ENCODE measurements around the gene PNPLA1. TPM values are rescaled to one million over a fixed set of nuclear protein-coding genes. Genes with fewer than 3 reads are reported as not detected.

The PNPLA1 gene
- total RNA-seq, 1 experiment from 2014 or later, result not detected

DNA sequence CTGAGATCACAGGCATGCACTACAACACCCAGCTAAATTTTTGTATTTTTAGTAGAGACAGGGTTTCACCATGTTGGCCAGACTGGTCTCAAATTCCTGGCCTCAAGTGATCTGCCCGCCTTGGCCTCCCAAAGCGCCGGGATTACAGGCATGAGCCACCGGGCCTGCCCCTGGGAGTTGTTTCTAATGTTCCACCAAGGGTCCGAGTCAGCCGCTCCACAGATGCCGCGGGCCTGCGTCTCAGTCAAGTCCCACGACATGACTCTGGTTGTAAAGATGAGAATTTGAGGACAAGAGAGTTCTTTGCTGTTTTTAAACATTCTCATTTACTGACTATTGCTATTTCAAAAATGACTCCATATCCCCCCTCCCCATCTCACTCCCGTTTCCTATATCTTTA is 36.0 kb downstream of the PNPLA1 start:
- Histone ChIP-seq H3K27ac (ENCODE audit: low read length) (no peak overlapping the region), H3K36me3 (ENCODE audit: control insufficient read depth, insufficient read depth, low read length) (no peaks in the 10 kb centered on the region), H3K27me3 (ENCODE audit: control insufficient read depth, insufficient read depth, low read length) (no peaks in the 10 kb centered on the region), H3K4me1 (ENCODE audit: control insufficient read depth, insufficient read depth, low read length) (no peaks in the 10 kb centered on the region), H3K9me3 (ENCODE audit: control insufficient read depth, insufficient read depth, low read depth, low read length) (no peaks in the 10 kb centered on the region), H3K4me3 (ENCODE audit: low read depth in 2 of 2, low read length in 2 of 2) (no peak overlapping the region)
- intact Hi-C loops (cut with micrococcal nuclease; ENCODE audit: unreplicated experiment), result no loop called here
- CTCF ChIA-PET, result no interaction called here
- in situ Hi-C loops (cut with HindIII; ENCODE audit: low pct_unique_long_range_greater_than_20kb, low sequenced_read_pairs), result no loop called here
- no TSS peak for BruUV-seq (replicated peaks)
- TF ChIP-seq, protein P1, sequence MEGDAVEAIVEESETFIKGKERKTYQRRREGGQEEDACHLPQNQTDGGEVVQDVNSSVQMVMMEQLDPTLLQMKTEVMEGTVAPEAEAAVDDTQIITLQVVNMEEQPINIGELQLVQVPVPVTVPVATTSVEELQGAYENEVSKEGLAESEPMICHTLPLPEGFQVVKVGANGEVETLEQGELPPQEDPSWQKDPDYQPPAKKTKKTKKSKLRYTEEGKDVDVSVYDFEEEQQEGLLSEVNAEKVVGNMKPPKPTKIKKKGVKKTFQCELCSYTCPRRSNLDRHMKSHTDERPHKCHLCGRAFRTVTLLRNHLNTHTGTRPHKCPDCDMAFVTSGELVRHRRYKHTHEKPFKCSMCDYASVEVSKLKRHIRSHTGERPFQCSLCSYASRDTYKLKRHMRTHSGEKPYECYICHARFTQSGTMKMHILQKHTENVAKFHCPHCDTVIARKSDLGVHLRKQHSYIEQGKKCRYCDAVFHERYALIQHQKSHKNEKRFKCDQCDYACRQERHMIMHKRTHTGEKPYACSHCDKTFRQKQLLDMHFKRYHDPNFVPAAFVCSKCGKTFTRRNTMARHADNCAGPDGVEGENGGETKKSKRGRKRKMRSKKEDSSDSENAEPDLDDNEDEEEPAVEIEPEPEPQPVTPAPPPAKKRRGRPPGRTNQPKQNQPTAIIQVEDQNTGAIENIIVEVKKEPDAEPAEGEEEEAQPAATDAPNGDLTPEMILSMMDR (IDR thresholded peaks at IDR 0.05), result no peak
- TF ChIP-seq TCF7L2 (IDR thresholded peaks at IDR 0.05; ENCODE audit: low read depth, low read length) (no peak), POLR2AphosphoS5 (IDR thresholded peaks at IDR 0.05; ENCODE audit: low read depth, low read length) (no peak), SIN3A (IDR thresholded peaks at IDR 0.05; ENCODE audit: borderline replicate concordance, insufficient read depth, low read depth, low read length) (no peak)
- TF ChIP-seq, protein P2, sequence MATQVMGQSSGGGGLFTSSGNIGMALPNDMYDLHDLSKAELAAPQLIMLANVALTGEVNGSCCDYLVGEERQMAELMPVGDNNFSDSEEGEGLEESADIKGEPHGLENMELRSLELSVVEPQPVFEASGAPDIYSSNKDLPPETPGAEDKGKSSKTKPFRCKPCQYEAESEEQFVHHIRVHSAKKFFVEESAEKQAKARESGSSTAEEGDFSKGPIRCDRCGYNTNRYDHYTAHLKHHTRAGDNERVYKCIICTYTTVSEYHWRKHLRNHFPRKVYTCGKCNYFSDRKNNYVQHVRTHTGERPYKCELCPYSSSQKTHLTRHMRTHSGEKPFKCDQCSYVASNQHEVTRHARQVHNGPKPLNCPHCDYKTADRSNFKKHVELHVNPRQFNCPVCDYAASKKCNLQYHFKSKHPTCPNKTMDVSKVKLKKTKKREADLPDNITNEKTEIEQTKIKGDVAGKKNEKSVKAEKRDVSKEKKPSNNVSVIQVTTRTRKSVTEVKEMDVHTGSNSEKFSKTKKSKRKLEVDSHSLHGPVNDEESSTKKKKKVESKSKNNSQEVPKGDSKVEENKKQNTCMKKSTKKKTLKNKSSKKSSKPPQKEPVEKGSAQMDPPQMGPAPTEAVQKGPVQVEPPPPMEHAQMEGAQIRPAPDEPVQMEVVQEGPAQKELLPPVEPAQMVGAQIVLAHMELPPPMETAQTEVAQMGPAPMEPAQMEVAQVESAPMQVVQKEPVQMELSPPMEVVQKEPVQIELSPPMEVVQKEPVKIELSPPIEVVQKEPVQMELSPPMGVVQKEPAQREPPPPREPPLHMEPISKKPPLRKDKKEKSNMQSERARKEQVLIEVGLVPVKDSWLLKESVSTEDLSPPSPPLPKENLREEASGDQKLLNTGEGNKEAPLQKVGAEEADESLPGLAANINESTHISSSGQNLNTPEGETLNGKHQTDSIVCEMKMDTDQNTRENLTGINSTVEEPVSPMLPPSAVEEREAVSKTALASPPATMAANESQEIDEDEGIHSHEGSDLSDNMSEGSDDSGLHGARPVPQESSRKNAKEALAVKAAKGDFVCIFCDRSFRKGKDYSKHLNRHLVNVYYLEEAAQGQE (IDR thresholded peaks at IDR 0.05; ENCODE audit: insufficient read depth in 1 of 2, low read depth in 2 of 2, low read length in 1 of 2), result no peak
- DNase-seq (ENCODE audit: low read depth, low spot score), result no peak
- POLR2A ChIA-PET, result no interaction called here
- ATAC-seq, result no peak

DNA sequence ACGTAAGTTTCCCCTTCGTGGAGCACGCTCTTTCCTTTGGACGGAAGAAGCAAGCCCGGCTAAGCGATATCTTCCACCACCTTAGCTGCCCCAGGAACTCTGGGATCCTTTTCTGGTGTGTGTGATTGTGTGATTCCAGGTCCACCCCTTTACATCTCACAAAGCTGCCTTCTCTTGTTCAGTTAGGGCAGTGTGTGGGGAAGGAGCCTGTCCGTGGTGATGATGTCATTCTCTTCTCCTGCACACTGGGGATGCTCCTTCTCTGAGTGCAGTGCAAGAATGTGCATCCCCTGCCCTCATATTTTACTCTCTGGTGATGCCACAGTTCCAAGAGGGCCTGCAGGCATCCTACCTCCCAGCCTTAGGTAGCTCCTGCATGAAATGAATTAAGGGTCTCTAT is 36.5 kb downstream of the PNPLA1 start:
- Histone ChIP-seq H3K9me3 (ENCODE audit: control insufficient read depth, insufficient read depth, low read depth, low read length) (no peaks in the 10 kb centered on the region), H3K27ac (ENCODE audit: low read length) (no peak overlapping the region), H3K36me3 (ENCODE audit: control insufficient read depth, insufficient read depth, low read length) (no peaks in the 10 kb centered on the region), H3K27me3 (ENCODE audit: control insufficient read depth, insufficient read depth, low read length) (no peaks in the 10 kb centered on the region), H3K4me3 (ENCODE audit: low read depth in 2 of 2, low read length in 2 of 2) (no peak overlapping the region), H3K4me1 (ENCODE audit: control insufficient read depth, insufficient read depth, low read length) (no peaks in the 10 kb centered on the region)
- TF ChIP-seq, protein P2 (IDR thresholded peaks at IDR 0.05; ENCODE audit: insufficient read depth in 1 of 2, low read depth in 2 of 2, low read length in 1 of 2), result no peak
- TF ChIP-seq POLR2AphosphoS5 (IDR thresholded peaks at IDR 0.05; ENCODE audit: low read depth, low read length) (no peak), TCF7L2 (IDR thresholded peaks at IDR 0.05; ENCODE audit: low read depth, low read length) (no peak), SIN3A (IDR thresholded peaks at IDR 0.05; ENCODE audit: borderline replicate concordance, insufficient read depth, low read depth, low read length) (no peak)
- TF ChIP-seq, protein P1 (IDR thresholded peaks at IDR 0.05), result no peak
- DNase-seq (ENCODE audit: low read depth, low spot score), result no peak
- ChIA-PET CTCF (no interaction called here), POLR2A (no interaction called here)
- intact Hi-C loops (cut with micrococcal nuclease; ENCODE audit: unreplicated experiment), result no loop called here
- no TSS peak for BruUV-seq (replicated peaks)
- no peak for ATAC-seq
- in situ Hi-C loops (cut with HindIII; ENCODE audit: low pct_unique_long_range_greater_than_20kb, low sequenced_read_pairs), result no loop called here
